Sigmoid colon (tissue), 7 donors: ENCODE data around the gene TMSB10. TPM values are rescaled to one million over a fixed set of nuclear protein-coding genes. Genes with fewer than 3 reads are reported as not detected.

ENCODE experiments used
- DNase-seq: peaks from one replicate; pipeline ENCODE4 v3.0.0-alpha.2; 2019
- H3K27ac ChIP-seq, 4 donors: fragments of 200-600 bp; sonication (generic); one replicate each; pipeline ENCODE4 v1.5.1; 2016 to 2019; ENCODE audit warnings: mild to moderate bottlenecking in 1 of 4
- H3K27me3 ChIP-seq, 3 donors: fragments of 200-600 bp; sonication (generic); one replicate each; pipeline ENCODE4 v1.5.1; 2019; ENCODE audit warnings: mild to moderate bottlenecking in 1 of 3
- H3K36me3 ChIP-seq, 4 donors: fragments of 200-600 bp; sonication (generic); one replicate each; pipeline ENCODE4 v1.5.1; 2016 to 2019
- H3K4me1 ChIP-seq, 4 donors: fragments of 200-600 bp; sonication (generic); one replicate each; pipeline ENCODE4 v1.5.1; 2017 to 2019
- H3K4me3 ChIP-seq, 4 donors: fragments of 200-600 bp; sonication (generic); one replicate each; pipeline ENCODE4 v1.5.1; 2017 to 2019; ENCODE audit warnings: mild to moderate bottlenecking in 2 of 4, moderate library complexity in 1 of 4
- H3K9me3 ChIP-seq, 4 donors: fragments of 200-600 bp in 3 of 4; sonication (generic) in 3 of 4; one replicate each; pipeline versions ENCODE4 v1.5.1 to v1.6.1; 2013 to 2019
- CTCF ChIP-seq, 4 experiments: fragments of 450-650 bp in 3 of 4; fragments of 200-600 bp in 1 of 4; IDR thresholded peaks; one replicate each; pipeline ENCODE4 v1.5.1; 2016 to 2019; ENCODE audit warnings: antibody characterized with exemption in 4 of 4, mild to moderate bottlenecking in 3 of 4, moderate library complexity in 2 of 4
- EP300 ChIP-seq, 4 donors: sonication (generic); formaldehyde crosslinking; IDR thresholded peaks; one replicate each; pipeline ENCODE4 v1.6.1; 2017; ENCODE audit warnings: antibody characterized with exemption in 4 of 4
- POLR2A ChIP-seq, 2 donors: fragments of 450-650 bp; IDR thresholded peaks; one replicate each; pipeline ENCODE4 v1.6.1; 2016; ENCODE audit warnings: antibody characterized with exemption in 2 of 2, mild to moderate bottlenecking in 2 of 2, moderate library complexity in 2 of 2
- POLR2AphosphoS5 ChIP-seq, 4 donors: sonication (generic); formaldehyde crosslinking; IDR thresholded peaks; one replicate each; pipeline ENCODE4 v1.6.1; 2017; ENCODE audit warnings: antibody characterized with exemption in 4 of 4
- WGBS, 2 donors: extraction: QIAGEN DNeasy Blood & Tissue Kit; methylation state at CpG; one replicate each; pipeline ENCODE4 v1.1.7; 2013; 5-methylcytosine and 5-hydroxymethylcytosine counted together
- intact Hi-C: fragments of 100-400 bp; cut with DNase I; formaldehyde crosslinking; loops from one replicate; pipeline ENCODE4 v1.15.1; 2023
- polyA plus RNA-seq, 3 donors: library from polyadenylated mRNA; stranded (reverse); fragments of 200-250 nt; gene quantifications; one replicate each; pipeline ENCODE4 v1.2.3, GENCODE V29; 2013
- total RNA-seq, 4 donors: library from RNA; depleted of rRNA; stranded (reverse); fragments of >200 nt; gene quantifications; one replicate each; pipeline ENCODE4 v1.1.0, GENCODE V29; 2016
- donor health status: healthy with polysubstance abuse.
- donor health status: Bipolar disorder and iron deficiency.
- donor health status: healthy.

The TMSB10 gene
- total and polyA plus RNA-seq, 7 donors: 1,887 to 4,314 (median 2,459) TPM

GRCh38 chr2:84882414-84882738, 23.1 kb upstream of the TMSB10 start:
- H3K4me1 ChIP-seq: peaks cover 0 to 29% (median 23%) of the 10 kb centered on the region in 4 donors
- peak overlapping the region in 1 of 4 donors; percentile 51 for H3K4me3 ChIP-seq
- no peaks in the 10 kb centered on the region for H3K36me3 ChIP-seq
- H3K27ac ChIP-seq: no peak overlapping the region
- peaks cover 18 to 59% (median 26%) of the 10 kb centered on the region in 3 donors for H3K27me3 ChIP-seq
- DNase-seq: no peak
- intact Hi-C loops: loop anchor here (1.0 kb wide), 2 partner anchors 45 to 387 kb away; no protein-coding TSS in a partner anchor
- H3K9me3 ChIP-seq: no peaks in the 10 kb centered on the region
- no peak for TF ChIP-seq POLR2A (IDR thresholded peaks at IDR 0.05)
- no peak for TF ChIP-seq POLR2AphosphoS5 (IDR thresholded peaks at IDR 0.05)
- no peak for TF ChIP-seq EP300 (IDR thresholded peaks at IDR 0.05)
- TF ChIP-seq CTCF (IDR thresholded peaks at IDR 0.05): no peak
- WGBS, 2 donors: 42 to 60% methylated on average over 3 of the region's 3 CpGs

- no peak for TF ChIP-seq CTCF (IDR thresholded peaks at IDR 0.05)
- no peak for TF ChIP-seq POLR2A (IDR thresholded peaks at IDR 0.05)
- no peak for TF ChIP-seq EP300 (IDR thresholded peaks at IDR 0.05)
- TF ChIP-seq POLR2AphosphoS5 (IDR thresholded peaks at IDR 0.05): no peak
- WGBS, 2 donors: 69 to 87% methylated on average over 4 of the region's 4 CpGs
- no peak for DNase-seq
- intact Hi-C loops: loop anchor here (1.0 kb wide), 2 partner anchors 44 to 388 kb away; no protein-coding TSS in a partner anchor
- no peak overlapping the region for H3K27ac ChIP-seq
- no peaks in the 10 kb centered on the region for H3K36me3 ChIP-seq
- no peaks in the 10 kb centered on the region for H3K9me3 ChIP-seq
- H3K27me3 ChIP-seq: peaks cover 18 to 59% (median 26%) of the 10 kb centered on the region in 3 donors
- H3K4me3 ChIP-seq: no peak overlapping the region
- peaks cover 0 to 29% (median 23%) of the 10 kb centered on the region in 4 donors for H3K4me1 ChIP-seq
Observed at GRCh38 chr2:84882775-84883550, 22.5 kb upstream of the TMSB10 start.

GRCh38 chr2:84884449-84884848, 21.0 kb upstream of the TMSB10 start:
- Histone ChIP-seq H3K4me1 (peaks cover 0 to 39% (median 27%) of the 10 kb centered on the region in 4 donors), H3K9me3 (no peaks in the 10 kb centered on the region), H3K27ac (no peak overlapping the region), H3K36me3 (no peaks in the 10 kb centered on the region), H3K4me3 (no peak overlapping the region), H3K27me3 (peaks cover 18 to 47% (median 22%) of the 10 kb centered on the region in 3 donors)
- TF ChIP-seq EP300 (IDR thresholded peaks at IDR 0.05): no peak
- no peak for TF ChIP-seq POLR2AphosphoS5 (IDR thresholded peaks at IDR 0.05)
- TF ChIP-seq POLR2A (IDR thresholded peaks at IDR 0.05): no peak
- no peak for TF ChIP-seq CTCF (IDR thresholded peaks at IDR 0.05)
- intact Hi-C loops: no loop called here
- no peak for DNase-seq

GRCh38 chr2:84885111-84885510, 20.3 kb upstream of the TMSB10 start:
- H3K4me1 ChIP-seq: peaks cover 0 to 32% (median 21%) of the 10 kb centered on the region in 4 donors
- DNase-seq: no peak
- H3K4me3 ChIP-seq: no peak overlapping the region
- H3K27me3 ChIP-seq: peaks cover 16 to 41% (median 17%) of the 10 kb centered on the region in 3 donors
- TF ChIP-seq CTCF (IDR thresholded peaks at IDR 0.05) (no peak), POLR2A (IDR thresholded peaks at IDR 0.05) (no peak), EP300 (IDR thresholded peaks at IDR 0.05) (no peak), POLR2AphosphoS5 (IDR thresholded peaks at IDR 0.05) (no peak)
- 92 to 94% methylated on average over 2 of the region's 2 CpGs for WGBS, 2 donors
- no peaks in the 10 kb centered on the region for H3K9me3 ChIP-seq
- H3K27ac ChIP-seq: no peak overlapping the region
- intact Hi-C loops: no loop called here
- H3K36me3 ChIP-seq: no peaks in the 10 kb centered on the region
